Cardiac muscle cell (in vitro differentiated cells and primary cell): Measurements from ENCODE around the gene FARP2. TPM values are rescaled to one million over a fixed set of nuclear protein-coding genes. Genes with fewer than 3 reads are reported as not detected.
"Not testable (repeated sequence)": the region's sequence is repeated elsewhere in the genome, so short reads cannot be mapped to it uniquely, and the experiment has no call there.

Experiments
- DNase-seq, 2 donors: peaks; one replicate each; pipeline versions ENCODE4 v3.0.0 to v3.0.0-alpha.2; 2010 to 2017; ENCODE audit warnings: low read depth in 1 of 2, low spot score in 1 of 2
- H3K27ac ChIP-seq: fragments of 200-600 bp; sonication (generic); 2 replicates; pipeline ENCODE4 v1.5.1; 2016
- H3K27me3 ChIP-seq: fragments of 200-600 bp; sonication (generic); 2 replicates; pipeline ENCODE4 v1.6.0; 2016; ENCODE audit warnings: control low read depth
- H3K36me3 ChIP-seq: fragments of 200-600 bp; sonication (generic); 2 replicates; pipeline ENCODE4 v1.5.1; 2016; ENCODE audit warnings: control low read depth
- H3K4me1 ChIP-seq: fragments of 200-600 bp; sonication (generic); 2 replicates; pipeline ENCODE4 v1.8.1; 2017; ENCODE audit warnings: low read depth, mild to moderate bottlenecking, mixed run types
- H3K4me3 ChIP-seq: fragments of 200-600 bp; sonication (generic); 2 replicates; pipeline ENCODE4 v1.5.1; 2016; ENCODE audit warnings: mild to moderate bottlenecking
- H3K9me3 ChIP-seq: fragments of 200-600 bp; sonication (generic); 2 replicates; pipeline ENCODE4 v1.5.1; 2017; ENCODE audit warnings: low read depth, mild to moderate bottlenecking, control low read depth
- CTCF ChIP-seq: IDR thresholded peaks from 2 replicates; pipeline ENCODE4 v1.5.1; 2012; ENCODE audit warnings: low read depth, mild to moderate bottlenecking, low read length
- polyA plus RNA-seq: library from polyadenylated mRNA; unstranded; fragments of >200 nt; fragmentation: Nextera tagmentation; extraction: Ambion mirVana; gene quantifications from 2 replicates; pipeline ENCODE4 v1.2.1, GENCODE V29; 2016
- total RNA-seq: library from RNA; depleted of rRNA; stranded (reverse); fragments of >200 nt; gene quantifications from 2 replicates; pipeline ENCODE4 v1.2.3, GENCODE V29; 2016

Gene FARP2
- total and polyA plus RNA-seq, 2 experiments from 2014 or later: 24.4 to 26.5 TPM

GRCh38 chr2:241372361-241372992 lies 16.4 kb downstream of the FARP2 start:
- Histone ChIP-seq H3K27ac (no peak overlapping the region), H3K4me3 (no peak overlapping the region), H3K36me3 (no peaks in the 10 kb centered on the region), H3K9me3 (no peaks in the 10 kb centered on the region), H3K4me1 (peaks cover 4% of the 10 kb centered on the region), H3K27me3 (no peaks in the 10 kb centered on the region)
- TF ChIP-seq CTCF: no peak
- no peak for DNase-seq

GRCh38 chr2:241373446-241373845 lies 17.4 kb downstream of the FARP2 start:
- Histone ChIP-seq H3K4me3 (no peak overlapping the region), H3K27me3 (no peaks in the 10 kb centered on the region), H3K27ac (no peak overlapping the region), H3K36me3 (no peaks in the 10 kb centered on the region), H3K4me1 (peaks cover 4% of the 10 kb centered on the region), H3K9me3 (no peaks in the 10 kb centered on the region)
- no peak for DNase-seq
- no peak for TF ChIP-seq CTCF

DNA sequence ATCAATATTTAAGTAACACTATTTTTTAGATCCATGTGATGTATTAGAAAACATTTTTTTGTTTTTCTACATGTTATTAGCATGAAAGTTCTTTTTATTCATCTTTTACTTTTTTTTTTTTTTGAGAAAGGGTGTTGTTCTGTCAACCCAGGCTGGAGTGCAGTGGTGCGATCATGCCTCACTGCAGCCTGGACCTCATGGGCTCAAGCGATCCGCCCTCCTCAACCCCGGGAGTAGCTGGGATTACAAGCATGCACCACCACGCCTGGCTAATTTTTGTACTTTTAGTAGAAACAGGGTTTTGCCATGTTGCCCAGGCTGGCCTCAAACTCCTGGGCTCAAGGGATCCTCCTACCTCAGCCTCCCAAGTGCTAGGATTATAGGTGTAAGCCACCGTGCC lies 17.8 kb downstream of the FARP2 start:
- not testable (repeated sequence) for H3K9me3 ChIP-seq, H3K27ac ChIP-seq, H3K4me1 ChIP-seq, H3K27me3 ChIP-seq, DNase-seq, H3K36me3 ChIP-seq, H3K4me3 ChIP-seq

DNA sequence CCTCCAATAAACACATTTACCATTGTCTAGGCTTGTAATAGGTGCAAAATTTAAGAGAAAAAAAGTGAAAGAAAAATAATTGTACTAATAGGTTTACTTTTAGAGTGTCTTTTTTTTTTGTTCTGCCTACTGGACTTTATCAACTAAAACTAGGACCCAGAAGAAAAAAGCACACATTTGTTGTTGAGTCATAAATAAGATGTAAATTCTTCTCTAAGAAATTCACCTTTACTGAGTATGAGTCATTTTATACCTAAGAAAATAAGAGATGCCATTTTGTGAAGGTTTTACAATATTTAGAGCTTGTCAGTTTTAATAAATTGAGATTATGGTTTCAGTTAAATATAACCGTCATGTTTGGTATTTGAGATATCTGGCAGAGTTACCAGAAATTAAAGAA lies 19.2 kb downstream of the FARP2 start:
- no peaks in the 10 kb centered on the region for H3K27me3 ChIP-seq
- H3K4me3 ChIP-seq: no peak overlapping the region
- TF ChIP-seq CTCF: no peak
- no peaks in the 10 kb centered on the region for H3K4me1 ChIP-seq
- DNase-seq: no peak
- H3K27ac ChIP-seq: no peak overlapping the region
- no peaks in the 10 kb centered on the region for H3K9me3 ChIP-seq
- H3K36me3 ChIP-seq: no peaks in the 10 kb centered on the region

DNA sequence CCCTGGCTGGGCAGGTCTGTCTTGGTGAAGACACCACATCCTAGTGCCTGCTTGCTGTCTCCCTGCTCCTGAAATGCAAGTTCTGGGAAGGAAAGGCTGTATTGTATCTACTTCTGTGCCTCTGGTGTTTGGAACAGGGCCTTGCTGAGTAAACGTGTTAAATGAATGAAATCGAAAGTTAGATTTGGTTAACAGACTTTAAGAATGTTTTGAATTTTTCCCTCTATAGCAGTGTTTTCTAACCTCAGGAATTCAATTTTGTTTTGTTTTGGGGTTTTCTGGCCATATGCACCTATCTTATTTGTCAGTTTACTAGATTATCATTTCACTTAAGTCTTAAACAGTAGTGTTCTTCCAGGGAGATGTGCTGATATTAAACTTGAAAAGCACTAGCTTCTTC lies 20.7 kb downstream of the FARP2 start:
- H3K9me3 ChIP-seq: no peaks in the 10 kb centered on the region
- no peak for TF ChIP-seq CTCF
- no peak for DNase-seq
- no peaks in the 10 kb centered on the region for H3K36me3 ChIP-seq
- H3K4me3 ChIP-seq: no peak overlapping the region
- H3K27ac ChIP-seq: no peak overlapping the region
- H3K4me1 ChIP-seq: no peaks in the 10 kb centered on the region
- no peaks in the 10 kb centered on the region for H3K27me3 ChIP-seq

GRCh38 chr2:241378816-241379215 lies 22.7 kb downstream of the FARP2 start:
- no peak for DNase-seq
- Histone ChIP-seq H3K4me1 (no peaks in the 10 kb centered on the region), H3K9me3 (no peaks in the 10 kb centered on the region), H3K36me3 (no peaks in the 10 kb centered on the region), H3K4me3 (no peak overlapping the region), H3K27me3 (no peaks in the 10 kb centered on the region), H3K27ac (no peak overlapping the region)
- TF ChIP-seq CTCF: no peak
